Peyer's patch (tissue), 4 donors: ENCODE results near the gene SENP2. TPM values are rescaled to one million over a fixed set of nuclear protein-coding genes. Genes with fewer than 3 reads are reported as not detected.
"Not testable (repeated sequence)": the region's sequence is repeated elsewhere in the genome, so short reads cannot be mapped to it uniquely, and the experiment has no call there.

Source experiments
- DNase-seq, 3 donors: peaks; one replicate each; pipeline ENCODE4 v3.0.0-alpha.2; 2017 to 2019
- H3K27ac ChIP-seq, 4 donors: fragments of 200-600 bp; sonication (generic); one replicate each; pipeline ENCODE4 v1.5.1; 2016 to 2019
- H3K27me3 ChIP-seq, 2 donors: fragments of 200-600 bp; sonication (generic); one replicate each; pipeline ENCODE4 v1.5.1; 2019
- H3K36me3 ChIP-seq, 3 donors: fragments of 200-600 bp; sonication (generic); one replicate each; pipeline ENCODE4 v1.5.1; 2016 to 2019
- H3K4me1 ChIP-seq, 4 donors: fragments of 200-600 bp; sonication (generic); one replicate each; pipeline ENCODE4 v1.5.1; 2016 to 2019
- H3K4me3 ChIP-seq, 4 donors: fragments of 200-600 bp; sonication (generic); 1 replicate in 3 of 4; 2 replicates in 1 of 4; pipeline ENCODE4 v1.5.1; 2016 to 2019; ENCODE audit warnings: mild to moderate bottlenecking in 1 of 4
- H3K9me3 ChIP-seq, 4 donors: fragments of 200-600 bp; sonication (generic); one replicate each; pipeline ENCODE4 v1.5.1; 2016 to 2019; ENCODE audit warnings: mild to moderate bottlenecking in 1 of 4
- CTCF ChIP-seq, 6 experiments: fragments of 450-650 bp in 4 of 6; fragments of 200-600 bp in 2 of 6; sonication (generic) in 1 of 6; IDR thresholded peaks; one replicate each; pipeline ENCODE4 v1.5.1; 2017 to 2019; ENCODE audit warnings: antibody characterized with exemption in 6 of 6, mild to moderate bottlenecking in 3 of 6, moderate library complexity in 1 of 6
- POLR2A ChIP-seq, 2 donors: fragments of 450-650 bp; IDR thresholded peaks; one replicate each; pipeline ENCODE4 v1.5.1; 2017; ENCODE audit warnings: antibody characterized with exemption in 2 of 2, mild to moderate bottlenecking in 2 of 2, moderate library complexity in 2 of 2
- total RNA-seq, 4 donors: library from RNA; depleted of rRNA; stranded (reverse); fragments of >200 nt; gene quantifications; one replicate each; pipeline ENCODE4 v1.1.0, GENCODE V29; 2016

The SENP2 gene
- total RNA-seq, 4 donors from 2014 or later = 21.8 to 48.7 (median 28.7) TPM

GRCh38 chr3:185575108-185575869, 10.8 kb upstream of the SENP2 start:
- H3K27me3 ChIP-seq, H3K36me3 ChIP-seq, H3K9me3 ChIP-seq, H3K4me3 ChIP-seq, H3K4me1 ChIP-seq: not testable (repeated sequence)
- H3K27ac ChIP-seq = peak overlapping the region in 1 of 4 donors; percentile 48
- peak in 1 of 3 donors; percentile 73 for DNase-seq
- peak; percentile 15 to 84 (median 66) for TF ChIP-seq CTCF (IDR thresholded peaks at IDR 0.05)

- H3K27ac ChIP-seq = no peak overlapping the region
- H3K36me3 ChIP-seq = no peaks in the 10 kb centered on the region
- DNase-seq = no peak
- H3K27me3 ChIP-seq = no peaks in the 10 kb centered on the region
- TF ChIP-seq CTCF (IDR thresholded peaks at IDR 0.05) (no peak), POLR2A (IDR thresholded peaks at IDR 0.05) (no peak)
- no peak overlapping the region for H3K4me3 ChIP-seq
- H3K4me1 ChIP-seq = peaks cover 3 to 17% (median 6%) of the 10 kb centered on the region in 4 donors
- H3K9me3 ChIP-seq = no peaks in the 10 kb centered on the region
These were observed 3.9 kb upstream of the SENP2 start for GRCh38 chr3:185582236-185582635.

- Histone ChIP-seq H3K4me3 (no peak overlapping the region), H3K27ac (no peak overlapping the region), H3K27me3 (no peaks in the 10 kb centered on the region), H3K9me3 (no peaks in the 10 kb centered on the region), H3K36me3 (no peaks in the 10 kb centered on the region), H3K4me1 (peaks cover 4 to 23% (median 7%) of the 10 kb centered on the region in 4 donors)
- DNase-seq = no peak
- TF ChIP-seq POLR2A (IDR thresholded peaks at IDR 0.05) = no peak
- no peak for TF ChIP-seq CTCF (IDR thresholded peaks at IDR 0.05)
These were observed 3.2 kb upstream of the SENP2 start for GRCh38 chr3:185582871-185583270.

GRCh38 chr3:185583925-185584324, 2.2 kb upstream of the SENP2 start:
- Histone ChIP-seq H3K4me1 (peaks cover 4 to 32% (median 11%) of the 10 kb centered on the region in 4 donors), H3K36me3 (no peaks in the 10 kb centered on the region), H3K27ac (no peak overlapping the region), H3K9me3 (no peaks in the 10 kb centered on the region), H3K4me3 (no peak overlapping the region), H3K27me3 (no peaks in the 10 kb centered on the region)
- DNase-seq = no peak
- TF ChIP-seq CTCF (IDR thresholded peaks at IDR 0.05) = no peak
- TF ChIP-seq POLR2A (IDR thresholded peaks at IDR 0.05) = no peak

GRCh38 chr3:185584686-185585085, 1.4 kb upstream of the SENP2 start:
- Histone ChIP-seq H3K4me1 (peaks cover 4 to 32% (median 11%) of the 10 kb centered on the region in 4 donors), H3K36me3 (no peaks in the 10 kb centered on the region), H3K27me3 (no peaks in the 10 kb centered on the region), H3K27ac (peak overlapping the region in 3 of 4 donors; percentile 94 to 96 (median 95)), H3K4me3 (peak overlapping the region in 1 of 4 donors; percentile 92), H3K9me3 (no peaks in the 10 kb centered on the region)
- no peak for DNase-seq
- TF ChIP-seq CTCF (IDR thresholded peaks at IDR 0.05) = no peak
- no peak for TF ChIP-seq POLR2A (IDR thresholded peaks at IDR 0.05)
